LoVo (cell line): Measurements from ENCODE around the gene KCNMA1.
A peak's percentile ranks its signal among the peaks of the same experiment; 100 is the strongest.

ENCODE experiments used
- DNase-seq: peaks from one replicate; pipeline ENCODE4 v3.0.0-alpha.2; 2016; ENCODE audit warnings: low spot score

The KCNMA1 gene

GRCh38 chr10:77208684-77209256 is 428.8 kb downstream of the KCNMA1 start:
- DNase-seq = no peak

- DNase-seq = no peak
Measured at GRCh38 chr10:77207828-77208185, 429.8 kb downstream of the KCNMA1 start.

- no peak for DNase-seq
Measured at GRCh38 chr10:77207182-77207827, 430.3 kb downstream of the KCNMA1 start.

- DNase-seq = no peak
Measured at GRCh38 chr10:77205135-77205534, 432.5 kb downstream of the KCNMA1 start.

- DNase-seq = no peak
Measured at GRCh38 chr10:77204171-77204570, 433.4 kb downstream of the KCNMA1 start.

- no peak for DNase-seq
Measured at GRCh38 chr10:77202857-77203256, 434.8 kb downstream of the KCNMA1 start.

- no peak for DNase-seq
Measured at GRCh38 chr10:77201135-77202106, 436.2 kb downstream of the KCNMA1 start.

GRCh38 chr10:77197544-77197943 is 440.1 kb downstream of the KCNMA1 start:
- DNase-seq = no peak

GRCh38 chr10:77196614-77197013 is 441.0 kb downstream of the KCNMA1 start:
- DNase-seq = no peak

GRCh38 chr10:77195101-77195500 is 442.5 kb downstream of the KCNMA1 start:
- peak; percentile 5 for DNase-seq

- no peak for DNase-seq
Measured at GRCh38 chr10:77193001-77193400, 444.6 kb downstream of the KCNMA1 start.

GRCh38 chr10:77192402-77192801 is 445.2 kb downstream of the KCNMA1 start:
- DNase-seq = no peak

GRCh38 chr10:77191324-77192049 is 446.1 kb downstream of the KCNMA1 start:
- no peak for DNase-seq

GRCh38 chr10:77190291-77190690 is 447.3 kb downstream of the KCNMA1 start:
- no peak for DNase-seq

GRCh38 chr10:77189520-77189919 is 448.1 kb downstream of the KCNMA1 start:
- DNase-seq = no peak

- DNase-seq = no peak
Measured at GRCh38 chr10:77189075-77189474, 448.5 kb downstream of the KCNMA1 start.

- DNase-seq = no peak
Measured at GRCh38 chr10:77188521-77188920, 449.1 kb downstream of the KCNMA1 start.

- DNase-seq = no peak
Measured at GRCh38 chr10:77188000-77188395, 449.6 kb downstream of the KCNMA1 start.

GRCh38 chr10:77187376-77187999 is 450.1 kb downstream of the KCNMA1 start:
- DNase-seq = no peak

GRCh38 chr10:77186936-77187335 is 450.7 kb downstream of the KCNMA1 start:
- no peak for DNase-seq

GRCh38 chr10:77185696-77186095 is 451.9 kb downstream of the KCNMA1 start:
- DNase-seq = no peak

- no peak for DNase-seq
Measured at GRCh38 chr10:77182803-77183202, 454.8 kb downstream of the KCNMA1 start.
